Cardiac muscle cell (in vitro differentiated cells and primary cell): Measurements from ENCODE around the gene DGKG. TPM values are rescaled to one million over a fixed set of nuclear protein-coding genes. Genes with fewer than 3 reads are reported as not detected.

Experiments used
- DNase-seq, 2 donors: peaks; one replicate each; pipeline versions ENCODE4 v3.0.0 to v3.0.0-alpha.2; 2010 to 2017; ENCODE audit warnings: low read depth in 1 of 2, low spot score in 1 of 2
- H3K27ac ChIP-seq: fragments of 200-600 bp; sonication (generic); 2 replicates; pipeline ENCODE4 v1.5.1; 2016
- H3K27me3 ChIP-seq: fragments of 200-600 bp; sonication (generic); 2 replicates; pipeline ENCODE4 v1.6.0; 2016; ENCODE audit warnings: control low read depth
- H3K36me3 ChIP-seq: fragments of 200-600 bp; sonication (generic); 2 replicates; pipeline ENCODE4 v1.5.1; 2016; ENCODE audit warnings: control low read depth
- H3K4me1 ChIP-seq: fragments of 200-600 bp; sonication (generic); 2 replicates; pipeline ENCODE4 v1.8.1; 2017; ENCODE audit warnings: low read depth, mild to moderate bottlenecking, mixed run types
- H3K4me3 ChIP-seq: fragments of 200-600 bp; sonication (generic); 2 replicates; pipeline ENCODE4 v1.5.1; 2016; ENCODE audit warnings: mild to moderate bottlenecking
- H3K9me3 ChIP-seq: fragments of 200-600 bp; sonication (generic); 2 replicates; pipeline ENCODE4 v1.5.1; 2017; ENCODE audit warnings: low read depth, mild to moderate bottlenecking, control low read depth
- polyA plus RNA-seq: library from polyadenylated mRNA; unstranded; fragments of >200 nt; fragmentation: Nextera tagmentation; extraction: Ambion mirVana; gene quantifications from 2 replicates; pipeline ENCODE4 v1.2.1, GENCODE V29; 2016
- total RNA-seq: library from RNA; depleted of rRNA; stranded (reverse); fragments of >200 nt; gene quantifications from 2 replicates; pipeline ENCODE4 v1.2.3, GENCODE V29; 2016
- TF ChIP-seq, protein P1 (sequence below): IDR thresholded peaks from 2 replicates; pipeline ENCODE4 v1.5.1; 2012; ENCODE audit warnings: low read depth, mild to moderate bottlenecking, low read length

Gene DGKG
- total and polyA plus RNA-seq, 2 experiments from 2014 or later = 0.15 TPM; not detected in 1

DNA sequence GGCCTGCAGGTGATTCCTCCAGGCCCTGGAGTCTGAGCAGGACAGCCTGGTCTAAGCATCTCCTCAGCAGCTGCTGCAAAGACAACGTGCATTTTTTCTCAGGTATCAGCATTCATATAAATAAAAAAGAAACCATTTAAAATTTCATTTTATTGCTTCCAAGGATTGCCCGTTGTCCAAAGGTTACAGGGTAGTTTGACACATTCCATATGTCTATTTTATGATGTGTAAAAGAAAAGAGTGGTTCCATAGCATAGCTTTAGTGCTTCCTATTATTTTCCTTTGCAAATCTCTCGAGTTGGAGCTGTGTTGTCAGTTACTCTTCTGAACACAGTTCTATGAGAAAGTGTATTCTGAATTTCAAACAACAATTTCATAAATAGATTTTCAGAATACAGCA lies 7.2 kb upstream of the DGKG start:
- H3K9me3 ChIP-seq = no peaks in the 10 kb centered on the region
- no peak overlapping the region for H3K27ac ChIP-seq
- no peak overlapping the region for H3K4me3 ChIP-seq
- TF ChIP-seq, protein P1, sequence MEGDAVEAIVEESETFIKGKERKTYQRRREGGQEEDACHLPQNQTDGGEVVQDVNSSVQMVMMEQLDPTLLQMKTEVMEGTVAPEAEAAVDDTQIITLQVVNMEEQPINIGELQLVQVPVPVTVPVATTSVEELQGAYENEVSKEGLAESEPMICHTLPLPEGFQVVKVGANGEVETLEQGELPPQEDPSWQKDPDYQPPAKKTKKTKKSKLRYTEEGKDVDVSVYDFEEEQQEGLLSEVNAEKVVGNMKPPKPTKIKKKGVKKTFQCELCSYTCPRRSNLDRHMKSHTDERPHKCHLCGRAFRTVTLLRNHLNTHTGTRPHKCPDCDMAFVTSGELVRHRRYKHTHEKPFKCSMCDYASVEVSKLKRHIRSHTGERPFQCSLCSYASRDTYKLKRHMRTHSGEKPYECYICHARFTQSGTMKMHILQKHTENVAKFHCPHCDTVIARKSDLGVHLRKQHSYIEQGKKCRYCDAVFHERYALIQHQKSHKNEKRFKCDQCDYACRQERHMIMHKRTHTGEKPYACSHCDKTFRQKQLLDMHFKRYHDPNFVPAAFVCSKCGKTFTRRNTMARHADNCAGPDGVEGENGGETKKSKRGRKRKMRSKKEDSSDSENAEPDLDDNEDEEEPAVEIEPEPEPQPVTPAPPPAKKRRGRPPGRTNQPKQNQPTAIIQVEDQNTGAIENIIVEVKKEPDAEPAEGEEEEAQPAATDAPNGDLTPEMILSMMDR = no peak
- no peak for DNase-seq
- H3K4me1 ChIP-seq = no peaks in the 10 kb centered on the region
- peaks cover 3% of the 10 kb centered on the region for H3K27me3 ChIP-seq
- H3K36me3 ChIP-seq = no peaks in the 10 kb centered on the region

DNA sequence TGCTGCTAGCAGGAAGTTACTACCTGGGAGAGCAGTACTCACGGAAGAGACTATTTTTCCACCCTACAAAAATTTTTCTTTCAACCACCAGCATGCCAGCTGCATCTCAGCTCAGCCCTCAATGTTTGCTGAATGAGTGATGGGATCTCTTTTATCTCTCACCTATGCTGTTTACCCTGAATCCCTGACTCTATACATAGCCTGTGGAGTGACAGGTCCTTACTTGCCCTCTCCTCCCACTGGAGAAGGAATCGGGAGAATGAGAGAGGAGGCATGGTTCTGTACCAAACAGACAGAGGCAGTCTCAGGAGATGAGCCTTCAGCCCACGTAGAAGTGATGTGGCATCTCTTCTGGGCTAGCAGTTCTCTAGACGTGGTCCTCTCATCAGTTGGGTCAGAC lies 6.7 kb upstream of the DGKG start:
- H3K27ac ChIP-seq = no peak overlapping the region
- no peaks in the 10 kb centered on the region for H3K36me3 ChIP-seq
- DNase-seq = no peak
- H3K4me3 ChIP-seq = no peak overlapping the region
- TF ChIP-seq, protein P1 = no peak
- peaks cover 8% of the 10 kb centered on the region for H3K27me3 ChIP-seq
- no peaks in the 10 kb centered on the region for H3K4me1 ChIP-seq
- H3K9me3 ChIP-seq = no peaks in the 10 kb centered on the region

DNA sequence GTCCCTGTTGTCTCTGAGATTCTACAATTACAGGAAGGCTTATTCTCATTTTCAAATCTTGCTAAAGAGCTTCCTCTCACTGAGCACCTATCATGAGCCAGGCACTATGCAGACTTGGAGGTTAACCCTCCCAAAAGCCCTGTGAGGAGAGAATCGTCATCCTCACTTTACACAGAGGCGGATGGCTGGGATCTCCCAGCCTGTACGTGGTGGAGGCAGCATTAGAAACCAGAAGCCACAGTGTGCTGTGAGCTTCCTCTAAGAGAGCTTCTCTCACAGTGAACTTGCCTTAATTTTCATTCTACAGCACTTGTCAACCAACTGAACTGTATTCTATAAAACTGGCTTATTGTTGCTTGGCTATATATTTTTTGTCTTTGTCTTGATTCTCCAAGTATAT lies 6.1 kb upstream of the DGKG start:
- no peak for DNase-seq
- no peaks in the 10 kb centered on the region for H3K9me3 ChIP-seq
- peaks cover 13% of the 10 kb centered on the region for H3K27me3 ChIP-seq
- no peaks in the 10 kb centered on the region for H3K36me3 ChIP-seq
- H3K27ac ChIP-seq = no peak overlapping the region
- H3K4me3 ChIP-seq = no peak overlapping the region
- TF ChIP-seq, protein P1 = no peak
- no peaks in the 10 kb centered on the region for H3K4me1 ChIP-seq

DNA sequence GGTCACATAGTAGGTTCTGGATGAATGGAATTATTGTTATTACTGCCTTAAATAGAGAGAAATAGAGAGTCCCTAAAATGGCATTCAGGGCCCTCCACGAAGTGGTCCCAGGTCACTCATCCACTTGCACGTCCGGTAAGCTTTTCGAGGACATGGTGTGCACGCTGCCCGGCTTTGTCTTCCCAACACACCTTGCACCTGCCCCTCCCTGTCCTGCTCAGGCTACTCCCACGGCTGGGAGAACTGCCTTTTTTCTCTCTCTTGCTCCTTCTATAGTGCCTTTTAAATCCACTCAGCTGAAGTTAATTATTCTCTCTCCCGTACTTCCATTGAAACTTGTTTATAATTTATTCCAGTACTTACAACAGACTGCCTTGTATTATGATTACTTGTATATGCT lies 5.6 kb upstream of the DGKG start:
- Histone ChIP-seq H3K27me3 (peaks cover 18% of the 10 kb centered on the region), H3K27ac (no peak overlapping the region), H3K4me3 (no peak overlapping the region), H3K9me3 (no peaks in the 10 kb centered on the region), H3K36me3 (no peaks in the 10 kb centered on the region), H3K4me1 (no peaks in the 10 kb centered on the region)
- TF ChIP-seq, protein P1 = no peak
- no peak for DNase-seq

DNA sequence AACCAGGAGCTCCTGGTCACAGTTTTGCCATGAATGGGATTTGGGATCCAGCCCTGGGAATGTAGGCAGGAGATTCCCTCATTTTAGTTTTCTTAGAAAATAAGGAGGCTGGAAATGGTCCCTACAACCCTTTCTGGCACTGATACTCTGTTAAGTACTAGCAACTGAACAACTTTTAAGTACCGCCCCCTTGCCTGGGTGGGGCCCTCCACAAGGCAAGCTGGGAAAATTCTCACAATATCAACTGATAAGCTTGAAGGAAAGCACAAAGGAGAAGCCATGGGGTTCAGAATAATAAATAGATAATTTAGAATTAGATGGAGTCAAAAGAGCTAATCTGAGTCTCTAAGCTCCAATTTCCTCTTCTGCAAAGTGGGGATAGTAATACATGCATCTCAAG lies 4.2 kb upstream of the DGKG start:
- Histone ChIP-seq H3K4me1 (no peaks in the 10 kb centered on the region), H3K27me3 (peaks cover 33% of the 10 kb centered on the region), H3K9me3 (no peaks in the 10 kb centered on the region), H3K36me3 (no peaks in the 10 kb centered on the region), H3K27ac (no peak overlapping the region), H3K4me3 (no peak overlapping the region)
- TF ChIP-seq, protein P1 = no peak
- no peak for DNase-seq
